ENCODE data around the gene TNK1. TPM values are rescaled to one million over a fixed set of nuclear protein-coding genes. Genes with fewer than 3 reads are reported as not detected.

TNK1 gene
- total RNA-seq, 1 donor from 2014 or later: 13.3 TPM

Other genes with a start within 250 kb of the TNK1 start
- 6.9 and 9.0 TPM in 2 replicates for gene ASGR1, start 201.7 kb upstream of the TNK1 start, total RNA-seq
- gene DLG4, start 161.3 kb upstream of the TNK1 start, total RNA-seq: 6.1 and 12.9 TPM in 2 replicates
- 219 and 344 TPM in 2 replicates for gene ACADVL, start 161.2 kb upstream of the TNK1 start, total RNA-seq
- gene DVL2, start 146.6 kb upstream of the TNK1 start, total RNA-seq: 57.1 and 69.8 TPM in 2 replicates
- 41.3 and 53.3 TPM in 2 replicates for gene PHF23, start 141.6 kb upstream of the TNK1 start, total RNA-seq
- gene GABARAP, start 138.6 kb upstream of the TNK1 start, total RNA-seq: 277 and 595 TPM in 2 replicates
- 96.0 and 97.1 TPM in 2 replicates for gene CTDNEP1, start 129.4 kb upstream of the TNK1 start, total RNA-seq
- 20.8 and 29.0 TPM in 2 replicates for gene ELP5, start 128.9 kb upstream of the TNK1 start, total RNA-seq
- gene CLDN7, start 118.6 kb upstream of the TNK1 start, total RNA-seq: 248 and 250 TPM in 2 replicates
- 0.38 and 1.1 TPM in 2 replicates for gene SLC2A4, start 99.4 kb upstream of the TNK1 start, total RNA-seq
- gene YBX2, start 86.5 kb upstream of the TNK1 start, total RNA-seq: 0.08 and 0.48 TPM in 2 replicates
- 460 and 490 TPM in 2 replicates for gene EIF5A, start 73.5 kb upstream of the TNK1 start, total RNA-seq
- 73.5 and 76.0 TPM in 2 replicates for gene GPS2, start 65.7 kb upstream of the TNK1 start, total RNA-seq
- gene NEURL4, start 51.8 kb upstream of the TNK1 start, total RNA-seq: 16.3 and 29.9 TPM in 2 replicates
- gene ACAP1, start 44.6 kb upstream of the TNK1 start, total RNA-seq: 0.14 and 3.6 TPM in 2 replicates
- 14.9 and 15.5 TPM in 2 replicates for gene KCTD11, start 28.9 kb upstream of the TNK1 start, total RNA-seq
- not detected in 2 replicates for gene TMEM95, start 25.9 kb upstream of the TNK1 start, total RNA-seq
- 61.8 and 74.7 TPM in 2 replicates for gene PLSCR3, start 13.4 kb downstream of the TNK1 start, total RNA-seq
- gene TMEM256, start 23.0 kb downstream of the TNK1 start, total RNA-seq: 66.9 and 77.1 TPM in 2 replicates
- gene NLGN2, start 26.8 kb downstream of the TNK1 start, total RNA-seq: 8.3 and 8.4 TPM in 2 replicates
- gene SPEM1, start 39.2 kb downstream of the TNK1 start, total RNA-seq: not detected in 2 replicates
- not detected in 2 replicates for gene SPEM2, start 44.5 kb downstream of the TNK1 start, total RNA-seq
- not detected in 2 replicates for gene SPEM3, start 47.8 kb downstream of the TNK1 start, total RNA-seq
- gene TMEM102, start 54.3 kb downstream of the TNK1 start, total RNA-seq: 31.7 and 34.9 TPM in 2 replicates
- gene FGF11, start 58.4 kb downstream of the TNK1 start, total RNA-seq: 1.5 and 1.8 TPM in 2 replicates
- gene CHRNB1, start 64.0 kb downstream of the TNK1 start, total RNA-seq: 19.0 and 21.6 TPM in 2 replicates
- gene ZBTB4, start 98.5 kb downstream of the TNK1 start, total RNA-seq: 26.3 and 28.3 TPM in 2 replicates
- not detected in 2 replicates for gene SLC35G6, start 100.4 kb downstream of the TNK1 start, total RNA-seq
- gene POLR2A, start 103.3 kb downstream of the TNK1 start, total RNA-seq: 56.9 and 57.8 TPM in 2 replicates
- 9.0 and 9.4 TPM in 2 replicates for gene TNFSF12, start 168.0 kb downstream of the TNK1 start, total RNA-seq
- 13.5 and 14.3 TPM in 2 replicates for gene TNFSF13, start 177.7 kb downstream of the TNK1 start, total RNA-seq
- 107 and 109 TPM in 2 replicates for gene SENP3, start 180.8 kb downstream of the TNK1 start, total RNA-seq
- 7.4 and 8.7 TPM in 2 replicates for gene CD68, start 198.5 kb downstream of the TNK1 start, total RNA-seq
- 161 and 187 TPM in 2 replicates for gene MPDU1, start 202.8 kb downstream of the TNK1 start, total RNA-seq
- gene SOX15, start 209.0 kb downstream of the TNK1 start, total RNA-seq: 1.8 and 3.4 TPM in 2 replicates
- 43.0 and 45.7 TPM in 2 replicates for gene FXR2, start 233.8 kb downstream of the TNK1 start, total RNA-seq
- 61.6 and 76.0 TPM in 2 replicates for gene SAT2, start 246.7 kb downstream of the TNK1 start, total RNA-seq
- gene SHBG, start 249.0 kb downstream of the TNK1 start, total RNA-seq: 0.79 TPM in 1 of 2 replicates, not detected in the other